Measurements from ENCODE around the gene RBM42. TPM values are rescaled to one million over a fixed set of nuclear protein-coding genes. Genes with fewer than 3 reads are reported as not detected.

Gene RBM42
- polyA plus RNA-seq, 3 donors, result 54.6 to 65.5 (median 55.0) TPM

Other genes with a start within 250 kb of the RBM42 start
- under 1 TPM; 0.28 to 0.86 (median 0.31) TPM for gene FFAR2, start 180.8 kb upstream of the RBM42 start, polyA plus RNA-seq (ENCODE audit: insufficient read length in 3 of 3)
- gene KRTDAP, start 138.6 kb upstream of the RBM42 start, polyA plus RNA-seq (ENCODE audit: insufficient read length in 3 of 3), result under 1 TPM in 2 of 3 donors, not detected in 1; 0.47 to 0.86 TPM
- gene DMKN, start 115.4 kb upstream of the RBM42 start, polyA plus RNA-seq (ENCODE audit: insufficient read length in 3 of 3), result 10 to 100 TPM; 68.1 to 72.6 (median 69.0) TPM
- gene SBSN, start 100.7 kb upstream of the RBM42 start, polyA plus RNA-seq (ENCODE audit: insufficient read length in 3 of 3), result not detected
- not detected for gene GAPDHS, start 95.6 kb upstream of the RBM42 start, polyA plus RNA-seq (ENCODE audit: insufficient read length in 3 of 3)
- 10 to 100 TPM; 84.1 to 99.1 (median 92.9) TPM for gene TMEM147, start 83.4 kb upstream of the RBM42 start, polyA plus RNA-seq (ENCODE audit: insufficient read length in 3 of 3)
- gene ATP4A, start 65.4 kb upstream of the RBM42 start, polyA plus RNA-seq (ENCODE audit: insufficient read length in 3 of 3), result under 1 TPM in 1 of 3 donors, not detected in 2; 0.06 TPM
- not detected for gene PMIS2, start 42.9 kb upstream of the RBM42 start, polyA plus RNA-seq (ENCODE audit: insufficient read length in 3 of 3)
- 10 to 100 TPM; 19.9 to 21.4 (median 21.4) TPM for gene HAUS5, start 16.3 kb upstream of the RBM42 start, polyA plus RNA-seq (ENCODE audit: insufficient read length in 3 of 3)
- gene ETV2, start 12.7 kb downstream of the RBM42 start, polyA plus RNA-seq (ENCODE audit: insufficient read length in 3 of 3), result 1 to 10 TPM in 1 of 3 donors, under 1 TPM in 2; 0.74 to 1.3 (median 0.75) TPM
- gene COX6B1, start 19.3 kb downstream of the RBM42 start, polyA plus RNA-seq (ENCODE audit: insufficient read length in 3 of 3), result 100 to 1,000 TPM; 394 to 408 (median 402) TPM
- gene UPK1A, start 37.5 kb downstream of the RBM42 start, polyA plus RNA-seq (ENCODE audit: insufficient read length in 3 of 3), result 10 to 100 TPM in 2 of 3 donors, under 1 TPM in 1; 0.12 to 18.6 (median 13.4) TPM
- under 1 TPM in 2 of 3 donors, not detected in 1; 0.25 to 0.37 TPM for gene ZBTB32, start 75.5 kb downstream of the RBM42 start, polyA plus RNA-seq (ENCODE audit: insufficient read length in 3 of 3)
- gene KMT2B, start 89.0 kb downstream of the RBM42 start, polyA plus RNA-seq (ENCODE audit: insufficient read length in 3 of 3), result 10 to 100 TPM; 24.8 to 26.6 (median 25.4) TPM
- gene IGFLR1, start 113.4 kb downstream of the RBM42 start, polyA plus RNA-seq (ENCODE audit: insufficient read length in 3 of 3), result 1 to 10 TPM; 1.8 to 2.7 (median 2.7) TPM
- 10 to 100 TPM; 15.2 to 20.9 (median 17.2) TPM for gene U2AF1L4, start 116.4 kb downstream of the RBM42 start, polyA plus RNA-seq (ENCODE audit: insufficient read length in 3 of 3)
- gene PSENEN, start 116.6 kb downstream of the RBM42 start, polyA plus RNA-seq (ENCODE audit: insufficient read length in 3 of 3), result 10 to 100 TPM; 55.6 to 62.0 (median 59.6) TPM
- 10 to 100 TPM; 11.3 to 11.7 (median 11.6) TPM for gene LIN37, start 119.5 kb downstream of the RBM42 start, polyA plus RNA-seq (ENCODE audit: insufficient read length in 3 of 3)
- gene HSPB6, start 128.0 kb downstream of the RBM42 start, polyA plus RNA-seq (ENCODE audit: insufficient read length in 3 of 3), result 10 to 100 TPM; 17.5 to 21.5 (median 18.7) TPM
- 10 to 100 TPM; 12.9 to 14.7 (median 14.5) TPM for gene PROSER3, start 129.1 kb downstream of the RBM42 start, polyA plus RNA-seq (ENCODE audit: insufficient read length in 3 of 3)
- gene ARHGAP33, start 146.5 kb downstream of the RBM42 start, polyA plus RNA-seq (ENCODE audit: insufficient read length in 3 of 3), result 10 to 100 TPM; 11.0 to 16.1 (median 12.5) TPM
- gene PRODH2, start 183.8 kb downstream of the RBM42 start, polyA plus RNA-seq (ENCODE audit: insufficient read length in 3 of 3), result 10 to 100 TPM; 21.0 to 30.4 (median 24.1) TPM
- gene NPHS1, start 223.5 kb downstream of the RBM42 start, polyA plus RNA-seq (ENCODE audit: insufficient read length in 3 of 3), result 100 to 1,000 TPM; 111 to 126 (median 124) TPM
- 10 to 100 TPM in 1 of 3 donors, 1 to 10 TPM in 2; 8.8 to 10.4 (median 9.3) TPM for gene KIRREL2, start 227.9 kb downstream of the RBM42 start, polyA plus RNA-seq (ENCODE audit: insufficient read length in 3 of 3)
- gene APLP1, start 239.5 kb downstream of the RBM42 start, polyA plus RNA-seq (ENCODE audit: insufficient read length in 3 of 3), result 10 to 100 TPM; 17.7 to 25.0 (median 23.4) TPM